T-helper 9 cell (primary cell): ENCODE data around the gene KCNH6.

Experiments
- DNase-seq: peaks from one replicate; pipeline ENCODE4 v3.0.0-alpha.2; 2020

Gene KCNH6

GRCh38 chr17:63486317-63487013 is 36.7 kb upstream of the KCNH6 start:
- DNase-seq, result no peak

GRCh38 chr17:63487014-63487339 is 36.2 kb upstream of the KCNH6 start:
- no peak for DNase-seq

- no peak for DNase-seq
Observed at GRCh38 chr17:63488851-63489250, 34.3 kb upstream of the KCNH6 start.

GRCh38 chr17:63489291-63489690 is 33.9 kb upstream of the KCNH6 start:
- no peak for DNase-seq

GRCh38 chr17:63490329-63490728 is 32.8 kb upstream of the KCNH6 start:
- DNase-seq, result no peak

- DNase-seq, result no peak
Observed at GRCh38 chr17:63490858-63491400, 32.2 kb upstream of the KCNH6 start.

GRCh38 chr17:63491413-63491812 is 31.7 kb upstream of the KCNH6 start:
- no peak for DNase-seq

- DNase-seq, result no peak
Observed at GRCh38 chr17:63491977-63492618, 31.1 kb upstream of the KCNH6 start.

GRCh38 chr17:63492940-63493339 is 30.2 kb upstream of the KCNH6 start:
- no peak for DNase-seq

GRCh38 chr17:63493411-63493810 is 29.7 kb upstream of the KCNH6 start:
- no peak for DNase-seq

GRCh38 chr17:63494300-63494928 is 28.7 kb upstream of the KCNH6 start:
- no peak for DNase-seq

- DNase-seq, result no peak
Observed at GRCh38 chr17:63495491-63495890, 27.7 kb upstream of the KCNH6 start.

- DNase-seq, result no peak
Observed at GRCh38 chr17:63496177-63496576, 27.0 kb upstream of the KCNH6 start.

GRCh38 chr17:63496663-63497400 is 26.3 kb upstream of the KCNH6 start:
- DNase-seq, result no peak

- DNase-seq, result no peak
Observed at GRCh38 chr17:63497708-63498483, 25.3 kb upstream of the KCNH6 start.

- no peak for DNase-seq
Observed at GRCh38 chr17:63498626-63499195, 24.4 kb upstream of the KCNH6 start.

- DNase-seq, result no peak
Observed at GRCh38 chr17:63500543-63501390, 22.4 kb upstream of the KCNH6 start.

- DNase-seq, result no peak
Observed at GRCh38 chr17:63503341-63503705, 19.8 kb upstream of the KCNH6 start.

GRCh38 chr17:63504261-63504660 is 18.9 kb upstream of the KCNH6 start:
- DNase-seq, result no peak

GRCh38 chr17:63505341-63505740 is 17.8 kb upstream of the KCNH6 start:
- no peak for DNase-seq

- DNase-seq, result no peak
Observed at GRCh38 chr17:63506627-63507026, 16.5 kb upstream of the KCNH6 start.
